ENCODE measurements around the gene NPC1L1. TPM values are rescaled to one million over a fixed set of nuclear protein-coding genes. Genes with fewer than 3 reads are reported as not detected.
A peak's percentile ranks its signal among the peaks of the same experiment; 100 is the strongest.

The NPC1L1 gene
- total RNA-seq, 1 experiment from 2014 or later = 6.5 TPM

DNA sequence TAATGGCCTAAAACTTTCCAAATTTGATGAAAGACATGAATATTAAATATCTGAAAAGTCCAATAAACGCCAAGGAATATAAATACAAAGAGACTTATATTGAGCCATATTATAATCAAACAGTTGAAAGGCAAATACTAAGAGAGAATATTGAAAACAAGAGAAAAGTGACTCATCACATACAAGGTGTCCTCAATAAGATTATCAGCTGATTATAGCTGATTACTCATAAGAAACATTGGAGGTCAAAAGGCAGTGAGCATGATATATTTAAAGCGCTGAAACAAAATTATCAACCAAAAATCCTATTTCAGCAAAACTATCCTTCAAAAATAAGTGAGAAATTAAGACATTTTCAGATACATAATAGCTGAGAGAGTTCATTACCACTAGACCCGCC is 7.8 kb upstream of the NPC1L1 start:
- no peak overlapping the region for H3K27ac Mint-ChIP-seq (ENCODE audit: unreplicated experiment)
- CTCF ChIA-PET = no interaction called here
- intact Hi-C loops (cut with micrococcal nuclease; ENCODE audit: unreplicated experiment) = no loop called here

DNA sequence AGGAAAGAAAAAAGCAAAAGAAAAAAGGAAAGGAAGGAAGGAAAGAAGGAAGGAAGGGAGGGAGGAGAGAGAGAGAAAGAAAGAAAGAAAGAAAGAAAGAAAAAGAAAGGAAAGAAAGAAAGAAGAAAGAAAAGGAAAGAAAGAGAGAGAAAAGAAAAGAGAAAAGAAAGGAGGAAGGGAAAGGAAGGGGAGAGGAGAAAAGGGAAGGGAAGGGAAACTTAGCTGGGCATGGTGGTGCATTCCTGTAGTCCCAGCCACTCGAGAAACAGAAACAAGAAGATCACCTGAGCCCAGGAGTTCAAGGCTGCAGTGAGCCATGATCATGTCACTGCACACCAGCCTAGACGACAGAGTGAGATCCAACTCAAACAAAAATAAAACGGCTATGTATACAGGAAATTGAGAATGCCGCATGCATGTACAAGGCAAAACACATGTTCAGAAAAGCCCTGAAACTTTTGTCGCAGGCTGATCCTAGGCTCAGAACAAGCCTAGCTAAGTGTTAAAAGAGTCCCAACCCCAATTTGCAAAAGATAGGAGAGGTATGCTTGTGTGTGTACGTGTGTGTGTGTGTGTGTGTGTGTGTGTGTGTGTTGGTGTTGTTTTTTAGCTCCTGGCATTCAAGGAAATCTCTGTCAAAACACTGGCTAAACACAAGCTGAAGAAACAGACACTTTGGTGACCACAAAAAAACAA is 6.6 kb upstream of the NPC1L1 start:
- ChIA-PET CTCF (no interaction called here), POLR2A (no interaction called here)
- H3K4me1 ChIP-seq = peaks cover 11% of the 10 kb centered on the region
- Mint-ChIP-seq H3K27ac (ENCODE audit: unreplicated experiment) (no peak overlapping the region), H3K27me3 (ENCODE audit: insufficient read depth, unreplicated experiment) (no peaks in the 10 kb centered on the region), H3K4me3 (ENCODE audit: unreplicated experiment) (no peak overlapping the region), H3K4me1 (ENCODE audit: low read depth, unreplicated experiment) (peaks cover 22% of the 10 kb centered on the region), H3K9me3 (ENCODE audit: unreplicated experiment) (no peaks in the 10 kb centered on the region), H3K36me3 (ENCODE audit: insufficient read depth, unreplicated experiment) (no peaks in the 10 kb centered on the region)
- no peaks in the 10 kb centered on the region for H3K36me3 ChIP-seq (ENCODE audit: control insufficient read depth, insufficient read depth, low read length)
- H3K9me3 ChIP-seq = no peaks in the 10 kb centered on the region
- no TSS peak for BruUV-seq (replicated peaks)
- TF ChIP-seq, protein P1, sequence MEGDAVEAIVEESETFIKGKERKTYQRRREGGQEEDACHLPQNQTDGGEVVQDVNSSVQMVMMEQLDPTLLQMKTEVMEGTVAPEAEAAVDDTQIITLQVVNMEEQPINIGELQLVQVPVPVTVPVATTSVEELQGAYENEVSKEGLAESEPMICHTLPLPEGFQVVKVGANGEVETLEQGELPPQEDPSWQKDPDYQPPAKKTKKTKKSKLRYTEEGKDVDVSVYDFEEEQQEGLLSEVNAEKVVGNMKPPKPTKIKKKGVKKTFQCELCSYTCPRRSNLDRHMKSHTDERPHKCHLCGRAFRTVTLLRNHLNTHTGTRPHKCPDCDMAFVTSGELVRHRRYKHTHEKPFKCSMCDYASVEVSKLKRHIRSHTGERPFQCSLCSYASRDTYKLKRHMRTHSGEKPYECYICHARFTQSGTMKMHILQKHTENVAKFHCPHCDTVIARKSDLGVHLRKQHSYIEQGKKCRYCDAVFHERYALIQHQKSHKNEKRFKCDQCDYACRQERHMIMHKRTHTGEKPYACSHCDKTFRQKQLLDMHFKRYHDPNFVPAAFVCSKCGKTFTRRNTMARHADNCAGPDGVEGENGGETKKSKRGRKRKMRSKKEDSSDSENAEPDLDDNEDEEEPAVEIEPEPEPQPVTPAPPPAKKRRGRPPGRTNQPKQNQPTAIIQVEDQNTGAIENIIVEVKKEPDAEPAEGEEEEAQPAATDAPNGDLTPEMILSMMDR (IDR thresholded peaks at IDR 0.05; ENCODE audit: insufficient read depth in 1 of 2, low read depth in 1 of 2, low read length in 1 of 2, severe bottlenecking in 1 of 2, unreplicated experiment in 1 of 2) = no peak
- DNase-seq = no peak
- H3K4me3 ChIP-seq (ENCODE audit: low read depth, low read length) = no peak overlapping the region
- intact Hi-C loops (cut with micrococcal nuclease; ENCODE audit: unreplicated experiment) = no loop called here
- no peaks in the 10 kb centered on the region for H3K27me3 ChIP-seq (replicated peaks; ENCODE audit: control insufficient read depth, insufficient read depth, low read length)

More for the DNA sequence above, 7.8 kb upstream of the NPC1L1 start:
- no TSS peak for BruUV-seq (replicated peaks)
- H3K9me3 ChIP-seq = no peaks in the 10 kb centered on the region
- H3K27me3 ChIP-seq (replicated peaks; ENCODE audit: control insufficient read depth, insufficient read depth, low read length) = no peaks in the 10 kb centered on the region
- POLR2A ChIA-PET = no interaction called here
- TF ChIP-seq, protein P1 (IDR thresholded peaks at IDR 0.05; ENCODE audit: insufficient read depth in 1 of 2, low read depth in 1 of 2, low read length in 1 of 2, severe bottlenecking in 1 of 2, unreplicated experiment in 1 of 2) = no peak
- no peak for DNase-seq
- H3K36me3 ChIP-seq (ENCODE audit: control insufficient read depth, insufficient read depth, low read length) = no peaks in the 10 kb centered on the region
- H3K4me3 ChIP-seq (ENCODE audit: low read depth, low read length) = no peak overlapping the region
- Mint-ChIP-seq H3K36me3 (ENCODE audit: insufficient read depth, unreplicated experiment) (no peaks in the 10 kb centered on the region), H3K4me1 (ENCODE audit: low read depth, unreplicated experiment) (peaks cover 14% of the 10 kb centered on the region), H3K27me3 (ENCODE audit: insufficient read depth, unreplicated experiment) (no peaks in the 10 kb centered on the region), H3K4me3 (ENCODE audit: unreplicated experiment) (no peak overlapping the region), H3K9me3 (ENCODE audit: unreplicated experiment) (no peaks in the 10 kb centered on the region)
- H3K4me1 ChIP-seq = peaks cover under 1% of the 10 kb centered on the region; the same call in 1 of the 2 replicates

DNA sequence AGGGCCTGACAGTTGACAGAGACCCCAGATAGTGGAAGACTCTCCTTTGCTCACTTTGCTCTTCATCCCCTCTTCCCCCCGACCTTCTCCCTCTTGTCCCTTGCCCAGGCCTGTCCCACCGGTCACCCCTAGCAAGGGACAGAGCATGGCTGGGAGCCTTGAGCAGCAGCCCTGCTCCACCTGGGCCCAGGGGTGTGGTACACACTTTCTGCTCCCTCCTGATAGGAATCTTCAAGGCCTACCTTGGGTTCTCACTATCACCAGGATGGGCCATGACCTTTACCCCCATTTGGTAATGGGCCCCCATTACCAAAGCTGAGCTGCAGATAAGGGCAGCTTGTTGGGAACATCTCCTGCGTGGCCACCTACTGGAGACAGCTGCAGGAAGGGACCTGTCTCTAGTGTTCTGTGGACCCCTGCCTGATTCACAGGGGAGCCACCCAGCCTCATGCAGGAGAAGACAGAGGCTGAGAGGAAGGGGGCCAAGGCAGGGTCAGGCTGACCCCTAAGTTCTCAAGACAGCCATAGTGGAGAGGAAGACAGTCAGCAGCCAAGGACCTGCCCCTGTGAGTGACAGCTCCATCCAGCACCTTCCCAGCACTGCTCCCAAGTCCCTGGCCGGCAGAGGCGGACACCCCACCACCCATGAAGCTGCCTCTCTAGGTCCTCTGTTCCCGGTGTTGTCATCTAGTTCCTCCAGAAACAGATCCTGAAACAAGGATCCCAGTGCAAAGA is 913 bp upstream of the NPC1L1 start:
- TF ChIP-seq, protein P1 (IDR thresholded peaks at IDR 0.05; ENCODE audit: insufficient read depth in 1 of 2, low read depth in 1 of 2, low read length in 1 of 2, severe bottlenecking in 1 of 2, unreplicated experiment in 1 of 2) = no peak
- H3K9me3 ChIP-seq = no peaks in the 10 kb centered on the region
- Mint-ChIP-seq H3K36me3 (ENCODE audit: insufficient read depth, unreplicated experiment) (no peaks in the 10 kb centered on the region), H3K4me1 (ENCODE audit: low read depth, unreplicated experiment) (peaks cover 27% of the 10 kb centered on the region), H3K9me3 (ENCODE audit: unreplicated experiment) (no peaks in the 10 kb centered on the region), H3K4me3 (ENCODE audit: unreplicated experiment) (no peak overlapping the region), H3K27ac (ENCODE audit: unreplicated experiment) (no peak overlapping the region), H3K27me3 (ENCODE audit: insufficient read depth, unreplicated experiment) (no peaks in the 10 kb centered on the region)
- CTCF ChIA-PET = interaction anchor here (0.9 to 1.5 kb wide), 2 partner anchors 10 to 23 kb away, joined by 3 to 4 read pairs; no protein-coding TSS in a partner anchor
- H3K4me1 ChIP-seq = peaks cover 31% of the 10 kb centered on the region
- peaks cover 1% of the 10 kb centered on the region for H3K36me3 ChIP-seq (ENCODE audit: control insufficient read depth, insufficient read depth, low read length)
- POLR2A ChIA-PET = no interaction called here
- peak in 1 of 2 experiments; percentile 66 for DNase-seq
- intact Hi-C loops (cut with micrococcal nuclease; ENCODE audit: unreplicated experiment) = loop anchor here (2.0 kb wide), 1 partner anchor 51 kb away; the partner anchor contains the start of gene NUDCD3
- H3K27me3 ChIP-seq (replicated peaks; ENCODE audit: control insufficient read depth, insufficient read depth, low read length) = no peaks in the 10 kb centered on the region
- no TSS peak for BruUV-seq (replicated peaks)
- H3K4me3 ChIP-seq (ENCODE audit: low read depth, low read length) = no peak overlapping the region

All from Caco-2 (cell line).